Endothelial cell (in vitro differentiated cells): ENCODE data around the gene COQ10B. TPM values are rescaled to one million over a fixed set of nuclear protein-coding genes. Genes with fewer than 3 reads are reported as not detected.
A peak's percentile ranks its signal among the peaks of the same experiment; 100 is the strongest.

Experiments
- DNase-seq: peaks from one replicate; pipeline ENCODE4 v3.0.0; 2021; ENCODE audit warnings: low spot score
- H3K27ac Mint-ChIP-seq: one replicate; pipeline ENCODE4 v1.8.0; 2021; ENCODE audit warnings: mixed read lengths, inconsistent platforms; ENCODE audit not compliant: unreplicated experiment
- H3K27me3 Mint-ChIP-seq: one replicate; pipeline ENCODE4 v1.8.0; 2021; ENCODE audit warnings: mild to moderate bottlenecking, moderate library complexity, mixed read lengths, inconsistent platforms; ENCODE audit not compliant: unreplicated experiment
- H3K36me3 Mint-ChIP-seq: one replicate; pipeline ENCODE4 v1.8.0; 2021; ENCODE audit warnings: mild to moderate bottlenecking, low read depth, mixed read lengths, inconsistent platforms; ENCODE audit not compliant: unreplicated experiment
- H3K4me1 Mint-ChIP-seq: one replicate; pipeline ENCODE4 v1.8.0; 2021; ENCODE audit warnings: mild to moderate bottlenecking, mixed read lengths, inconsistent platforms; ENCODE audit not compliant: unreplicated experiment
- H3K4me3 Mint-ChIP-seq: one replicate; pipeline ENCODE4 v1.8.0; 2021; ENCODE audit warnings: mild to moderate bottlenecking, mixed read lengths, inconsistent platforms; ENCODE audit not compliant: unreplicated experiment
- H3K9me3 Mint-ChIP-seq: one replicate; pipeline ENCODE4 v1.8.0; 2021; ENCODE audit warnings: mixed read lengths, inconsistent platforms; ENCODE audit not compliant: unreplicated experiment
- total RNA-seq: library from RNA; stranded (reverse); fragmentation: NEBNext Ultra II Directional; extraction: Animal tissue kit (Norgen Biotek cat#: 25700); gene quantifications from one replicate; pipeline ENCODE4 v1.2.1, GENCODE V29; 2021; ENCODE audit not compliant: unreplicated experiment
- TF ChIP-seq, protein P1 (sequence below): fragments of 200-600 bp; sonication (generic); IDR thresholded peaks from one replicate; pipeline ENCODE4 v1.5.0; 2021; ENCODE audit warnings: antibody characterized with exemption; ENCODE audit not compliant: unreplicated experiment

The COQ10B gene
- total RNA-seq, 1 donor from 2014 or later, result 22.1 TPM

DNA sequence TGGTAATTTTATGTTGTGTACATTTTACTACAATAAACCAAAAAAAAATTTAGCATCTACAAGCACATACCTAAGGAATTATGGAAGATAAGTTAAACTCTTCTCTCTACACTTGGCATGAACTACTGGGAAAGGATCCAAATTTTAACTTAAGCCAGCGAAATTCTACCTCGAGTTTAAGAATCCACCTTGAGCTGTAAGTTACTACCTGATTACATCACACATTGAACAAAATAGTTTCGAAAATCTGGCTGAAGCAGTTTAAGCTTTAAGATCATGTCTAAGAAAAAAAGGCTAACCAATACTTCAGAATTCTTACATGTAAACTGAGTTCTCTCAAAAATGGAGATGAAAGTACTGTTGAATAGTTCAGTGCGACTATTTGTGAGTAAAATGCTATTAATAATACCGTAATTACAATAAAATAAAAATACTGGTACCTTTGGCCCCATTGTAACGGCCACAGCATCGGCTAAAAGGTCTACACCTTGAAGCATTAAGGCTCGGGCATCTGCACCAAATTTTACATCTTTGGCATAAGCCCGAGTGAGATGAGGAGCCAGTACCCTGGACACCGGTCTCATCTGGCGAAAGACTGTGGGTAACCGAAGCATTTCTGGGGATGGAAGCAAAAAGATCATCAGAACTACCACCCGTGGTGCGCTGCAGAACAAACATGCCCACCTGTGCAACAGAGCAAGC is 45.0 kb downstream of the COQ10B start:
- H3K4me3 Mint-ChIP-seq, result peak overlapping the region; percentile 97
- H3K27ac Mint-ChIP-seq, result peak overlapping the region; percentile 57
- no peaks in the 10 kb centered on the region for H3K9me3 Mint-ChIP-seq
- H3K27me3 Mint-ChIP-seq, result peaks cover 9% of the 10 kb centered on the region
- peaks cover 20% of the 10 kb centered on the region for H3K36me3 Mint-ChIP-seq
- H3K4me1 Mint-ChIP-seq, result peaks cover 29% of the 10 kb centered on the region
- no peak for DNase-seq
- TF ChIP-seq, protein P1, sequence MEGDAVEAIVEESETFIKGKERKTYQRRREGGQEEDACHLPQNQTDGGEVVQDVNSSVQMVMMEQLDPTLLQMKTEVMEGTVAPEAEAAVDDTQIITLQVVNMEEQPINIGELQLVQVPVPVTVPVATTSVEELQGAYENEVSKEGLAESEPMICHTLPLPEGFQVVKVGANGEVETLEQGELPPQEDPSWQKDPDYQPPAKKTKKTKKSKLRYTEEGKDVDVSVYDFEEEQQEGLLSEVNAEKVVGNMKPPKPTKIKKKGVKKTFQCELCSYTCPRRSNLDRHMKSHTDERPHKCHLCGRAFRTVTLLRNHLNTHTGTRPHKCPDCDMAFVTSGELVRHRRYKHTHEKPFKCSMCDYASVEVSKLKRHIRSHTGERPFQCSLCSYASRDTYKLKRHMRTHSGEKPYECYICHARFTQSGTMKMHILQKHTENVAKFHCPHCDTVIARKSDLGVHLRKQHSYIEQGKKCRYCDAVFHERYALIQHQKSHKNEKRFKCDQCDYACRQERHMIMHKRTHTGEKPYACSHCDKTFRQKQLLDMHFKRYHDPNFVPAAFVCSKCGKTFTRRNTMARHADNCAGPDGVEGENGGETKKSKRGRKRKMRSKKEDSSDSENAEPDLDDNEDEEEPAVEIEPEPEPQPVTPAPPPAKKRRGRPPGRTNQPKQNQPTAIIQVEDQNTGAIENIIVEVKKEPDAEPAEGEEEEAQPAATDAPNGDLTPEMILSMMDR, result no peak

DNA sequence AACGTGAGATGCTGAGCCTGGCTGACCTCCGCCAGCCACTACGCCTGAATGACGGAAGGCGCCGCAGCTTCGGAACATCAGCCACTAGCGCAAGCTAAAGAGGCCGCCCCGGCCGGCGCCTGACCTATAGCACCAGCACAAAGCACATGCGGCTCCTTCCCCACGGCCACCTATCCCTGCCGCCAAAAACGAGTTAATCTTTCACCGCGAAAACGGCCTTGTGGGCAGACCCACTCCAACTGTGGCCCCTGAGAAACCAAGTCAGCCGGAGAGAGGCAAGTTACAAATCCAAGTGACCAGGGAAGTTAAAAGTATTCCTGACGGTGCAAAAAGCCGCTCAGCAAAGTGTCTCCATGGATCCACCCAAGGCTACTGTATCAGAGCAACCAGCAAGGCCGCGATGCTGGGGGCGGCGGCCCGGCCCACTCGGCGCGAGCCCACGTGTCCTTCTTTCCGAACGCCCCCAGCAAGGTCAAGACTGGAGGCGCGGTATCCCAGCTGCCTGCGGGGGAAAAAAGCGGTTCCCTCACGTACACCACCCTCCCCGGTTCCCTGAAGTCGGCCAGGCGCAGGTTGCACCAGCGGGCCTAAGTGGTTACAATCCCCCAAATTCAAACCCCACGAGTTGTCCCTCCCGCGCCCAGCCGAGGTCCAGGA is 45.7 kb downstream of the COQ10B start:
- H3K36me3 Mint-ChIP-seq, result peaks cover 20% of the 10 kb centered on the region
- peak; percentile 61 for DNase-seq
- no peaks in the 10 kb centered on the region for H3K9me3 Mint-ChIP-seq
- peaks cover 9% of the 10 kb centered on the region for H3K27me3 Mint-ChIP-seq
- H3K4me1 Mint-ChIP-seq, result peaks cover 29% of the 10 kb centered on the region
- TF ChIP-seq, protein P1, result no peak
- H3K27ac Mint-ChIP-seq, result peak overlapping the region; percentile 89
- H3K4me3 Mint-ChIP-seq, result peak overlapping the region; percentile 97

DNA sequence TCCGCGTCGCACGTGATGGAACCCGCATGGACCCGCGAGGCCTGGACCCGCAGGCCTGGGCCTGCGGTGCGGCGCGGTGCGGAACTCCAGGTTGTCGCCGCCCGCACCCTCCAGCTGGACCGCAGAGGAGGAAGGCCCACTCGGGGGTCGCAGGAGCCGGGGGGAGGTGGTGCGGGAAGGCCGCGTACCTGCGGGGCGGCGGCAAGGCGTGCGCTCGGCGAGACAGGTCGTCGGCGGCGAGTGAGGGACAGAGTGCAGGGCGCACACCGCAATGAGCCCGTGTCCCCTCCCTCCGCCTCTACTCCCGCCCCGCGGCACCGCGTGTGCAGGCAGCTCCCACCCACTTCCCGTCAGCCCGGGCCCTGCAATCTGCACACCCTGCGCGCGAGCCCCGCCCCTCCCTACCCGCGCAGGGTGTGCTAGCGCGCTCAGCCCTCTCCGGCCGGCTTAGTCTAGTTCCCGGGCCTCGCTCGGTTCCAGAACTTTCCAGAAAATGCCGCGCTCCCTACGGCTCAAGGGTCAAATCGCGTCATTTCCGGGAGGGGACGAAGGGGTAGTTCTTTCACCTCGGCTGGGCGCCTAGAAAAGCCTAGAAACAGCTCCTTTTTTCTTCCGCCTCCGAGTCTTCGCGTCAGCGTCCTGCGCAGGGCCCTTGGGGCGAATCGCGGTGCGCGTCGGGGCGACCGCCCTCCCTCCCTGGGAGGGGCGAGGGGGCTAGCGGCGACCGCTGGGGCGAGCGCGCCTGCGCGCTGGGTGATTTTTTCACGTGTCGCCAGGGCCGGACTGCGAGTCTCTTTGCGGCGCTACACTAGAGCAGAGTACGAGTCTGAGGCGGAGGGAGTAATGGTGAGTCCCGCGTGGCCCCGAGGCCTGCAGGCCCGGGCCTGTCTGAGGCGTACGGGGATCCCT is 46.5 kb downstream of the COQ10B start, which contains the start of the genes HSPD1 and HSPE1:
HSPD1 (minus strand) TSS at position 247 of the 909 bp plus-strand sequence. CDS start 992 bp downstream, outside the sequence.
HSPE1 (plus strand) TSS at position 786 of the 909 bp plus-strand sequence; CDS start at position 844, 58 bp downstream.
- peak within 1 kb of the TSS; percentile 89 for H3K27ac Mint-ChIP-seq
- no peaks in the 10 kb centered on the region for H3K9me3 Mint-ChIP-seq
- TF ChIP-seq, protein P1, result no peak
- H3K27me3 Mint-ChIP-seq, result peaks cover 9% of the 10 kb centered on the region
- H3K4me1 Mint-ChIP-seq, result peaks cover 29% of the 10 kb centered on the region
- peak within 1 kb of the TSS; percentile 97 for H3K4me3 Mint-ChIP-seq
- peak; percentile 96 for DNase-seq
- H3K36me3 Mint-ChIP-seq, result peaks cover 21% of the 10 kb centered on the region

DNA sequence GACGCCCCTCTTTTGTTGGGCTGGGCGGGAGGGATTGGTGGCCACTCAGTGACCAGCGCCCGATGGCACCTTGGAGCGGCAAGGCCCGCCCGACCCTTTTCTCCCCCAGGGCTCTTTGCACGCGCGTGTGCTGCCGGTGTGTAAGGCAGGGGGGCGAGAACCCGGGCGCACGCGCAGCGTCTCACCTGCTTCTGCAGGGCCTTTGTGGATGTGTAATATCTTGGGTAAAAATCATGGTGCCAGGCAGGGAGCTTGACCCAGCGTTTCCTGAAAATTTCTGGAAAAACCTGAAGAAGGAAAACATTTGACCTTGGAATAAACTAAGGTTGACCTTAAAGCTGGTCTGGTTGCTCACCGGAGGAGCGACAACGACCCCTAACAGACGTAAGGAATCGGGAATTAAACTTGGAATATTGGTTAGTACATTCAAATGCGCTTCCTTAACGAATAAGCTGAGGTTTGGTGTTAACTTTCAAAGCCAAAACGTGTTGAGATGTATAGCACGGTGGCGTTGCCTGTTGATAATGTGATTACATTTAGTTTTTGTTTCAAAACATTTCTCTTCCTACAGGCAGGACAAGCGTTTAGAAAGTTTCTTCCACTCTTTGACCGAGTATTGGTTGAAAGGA is 47.3 kb downstream of the COQ10B start:
- H3K4me1 Mint-ChIP-seq, result peaks cover 29% of the 10 kb centered on the region

More for the DNA sequence above, 47.3 kb downstream of the COQ10B start:
- peak overlapping the region; percentile 62 for H3K27ac Mint-ChIP-seq
- H3K4me3 Mint-ChIP-seq, result peak overlapping the region; percentile 92
- peaks cover 9% of the 10 kb centered on the region for H3K27me3 Mint-ChIP-seq
- H3K9me3 Mint-ChIP-seq, result no peaks in the 10 kb centered on the region
- peaks cover 19% of the 10 kb centered on the region for H3K36me3 Mint-ChIP-seq
- TF ChIP-seq, protein P1, result no peak
- DNase-seq, result no peak
